ENCODE data around the gene ARHGDIB.

Gene ARHGDIB

DNA sequence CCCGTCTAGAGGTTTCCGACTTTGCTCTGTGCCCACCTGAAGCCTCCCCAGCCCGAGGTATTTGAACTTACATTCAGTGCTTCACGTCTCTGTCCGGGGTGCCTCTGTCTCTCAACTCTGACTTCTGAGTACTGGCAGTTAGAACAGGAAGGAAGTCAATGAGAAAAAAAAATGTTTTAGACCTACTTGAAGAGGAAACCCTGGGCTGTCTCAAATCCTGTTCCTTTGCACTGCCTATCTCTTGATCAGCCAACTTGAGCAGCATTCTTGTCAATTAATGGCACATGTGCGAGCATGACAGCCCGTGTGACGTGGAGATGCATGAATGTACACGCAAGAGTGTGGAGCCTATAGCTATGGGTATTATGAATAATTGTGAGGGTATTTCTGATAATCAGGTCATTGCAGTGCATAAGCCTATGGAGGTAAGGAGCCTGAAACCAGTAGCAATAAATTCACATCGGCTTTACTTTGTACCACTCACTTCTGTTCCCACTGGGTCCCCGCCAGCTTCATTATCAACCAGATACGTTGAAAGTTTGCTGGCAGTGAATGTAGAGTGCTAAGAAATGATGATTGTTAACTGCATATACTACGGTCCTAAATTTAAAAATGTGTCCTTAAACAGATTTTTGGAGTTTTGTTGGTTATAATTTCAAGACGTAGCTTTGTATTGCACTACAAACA is at the start of gene ARHGDIB:
Gene ARHGDIB (minus strand): TSS at position 136 of the 687 bp plus-strand sequence. CDS start 10,889 bp downstream, outside the sequence.
- DNase-seq = peak; percentile 68

DNA sequence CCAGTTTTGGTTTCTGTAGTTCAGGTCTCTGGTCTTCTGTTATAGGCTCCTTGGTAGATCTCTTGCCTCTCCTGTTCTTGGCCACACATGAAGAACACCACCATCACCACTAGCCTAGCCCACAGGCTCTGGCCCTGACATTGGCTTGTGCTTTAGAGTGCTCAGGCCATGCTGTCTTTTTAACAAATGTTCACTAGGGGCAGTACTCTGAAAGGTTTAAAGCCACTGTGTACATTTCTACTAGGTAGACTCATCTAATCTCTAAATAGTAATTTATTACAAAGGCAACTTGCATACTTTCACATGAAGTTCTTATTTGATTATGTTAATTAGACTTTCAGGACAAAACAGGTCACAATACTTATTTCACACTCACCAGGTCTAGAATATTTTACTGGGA is 49.8 kb upstream of the ARHGDIB start:
- DNase-seq = no peak

DNA sequence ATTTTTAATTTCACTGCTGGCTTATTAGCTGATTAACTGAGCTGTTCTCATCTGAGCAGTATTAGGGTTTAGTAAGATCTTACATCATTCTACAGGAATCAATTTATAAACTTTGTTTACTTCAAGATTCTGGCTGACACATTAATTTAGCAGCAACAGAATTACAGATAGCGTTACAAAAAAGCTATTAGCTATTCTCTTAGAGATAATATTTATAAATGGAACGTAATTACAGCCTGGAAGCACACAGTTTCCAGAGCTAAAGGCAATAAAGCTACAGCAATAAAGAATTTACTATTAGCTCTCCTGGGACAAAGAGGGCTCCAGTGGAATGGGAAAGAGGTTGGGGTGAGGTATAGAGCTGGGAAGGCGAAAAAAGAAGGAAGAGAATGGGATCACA is 46.1 kb upstream of the ARHGDIB start:
- no peak for DNase-seq

DNA sequence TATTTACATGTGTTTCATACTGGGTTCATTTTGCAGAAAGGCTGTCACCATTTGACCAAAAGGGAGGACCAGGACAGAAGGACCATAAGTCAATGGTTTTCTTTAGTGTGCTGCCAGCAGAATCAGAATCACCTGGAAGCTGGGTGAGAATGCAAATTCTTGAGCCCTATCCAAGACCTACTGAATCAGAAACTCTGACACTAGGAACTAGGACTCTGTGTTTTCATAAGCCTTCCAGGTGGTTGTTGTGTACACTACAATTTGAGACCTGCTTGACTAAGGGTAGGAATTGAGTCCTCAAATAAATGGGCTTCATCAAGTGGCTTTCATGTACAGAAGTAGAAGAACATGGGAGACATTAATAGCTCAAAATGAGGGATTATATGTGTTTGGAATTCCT is 43.7 kb upstream of the ARHGDIB start:
- no peak for DNase-seq

DNA sequence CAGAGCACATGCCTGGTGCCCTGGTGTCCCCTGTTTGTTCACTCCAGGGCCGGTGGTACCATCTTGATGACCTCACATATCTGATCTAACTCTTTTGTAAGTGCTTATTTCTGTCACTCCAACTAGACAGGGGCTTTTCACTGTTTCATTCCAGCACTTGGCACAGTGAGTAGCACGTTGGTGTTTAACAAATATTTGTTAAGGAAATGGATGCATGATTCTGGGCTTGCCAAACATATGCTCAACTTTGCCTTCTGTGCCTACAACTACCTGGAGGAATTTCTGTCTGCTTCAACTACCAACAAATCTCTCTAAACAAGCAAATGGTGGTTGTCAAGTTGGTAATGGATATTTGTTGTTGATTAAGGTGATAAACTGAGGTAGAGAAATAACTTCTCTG is 43.0 kb upstream of the ARHGDIB start:
- DNase-seq = no peak

- no peak for DNase-seq
Measured at GRCh38 chr12:15001733-15002382, 40.5 kb upstream of the ARHGDIB start.

- no peak for DNase-seq
Measured at GRCh38 chr12:15000575-15000974, 39.2 kb upstream of the ARHGDIB start.

- DNase-seq = no peak
Measured at GRCh38 chr12:14999695-15000365, 38.4 kb upstream of the ARHGDIB start.

- DNase-seq = no peak
Measured at GRCh38 chr12:14999021-14999694, 37.8 kb upstream of the ARHGDIB start.

- DNase-seq = no peak
Measured at GRCh38 chr12:14997998-14998397, 36.6 kb upstream of the ARHGDIB start.

GRCh38 chr12:14995583-14996425 is 34.4 kb upstream of the ARHGDIB start:
- no peak for DNase-seq

- DNase-seq = no peak
Measured at GRCh38 chr12:14994610-14995009, 33.2 kb upstream of the ARHGDIB start.

DNA sequence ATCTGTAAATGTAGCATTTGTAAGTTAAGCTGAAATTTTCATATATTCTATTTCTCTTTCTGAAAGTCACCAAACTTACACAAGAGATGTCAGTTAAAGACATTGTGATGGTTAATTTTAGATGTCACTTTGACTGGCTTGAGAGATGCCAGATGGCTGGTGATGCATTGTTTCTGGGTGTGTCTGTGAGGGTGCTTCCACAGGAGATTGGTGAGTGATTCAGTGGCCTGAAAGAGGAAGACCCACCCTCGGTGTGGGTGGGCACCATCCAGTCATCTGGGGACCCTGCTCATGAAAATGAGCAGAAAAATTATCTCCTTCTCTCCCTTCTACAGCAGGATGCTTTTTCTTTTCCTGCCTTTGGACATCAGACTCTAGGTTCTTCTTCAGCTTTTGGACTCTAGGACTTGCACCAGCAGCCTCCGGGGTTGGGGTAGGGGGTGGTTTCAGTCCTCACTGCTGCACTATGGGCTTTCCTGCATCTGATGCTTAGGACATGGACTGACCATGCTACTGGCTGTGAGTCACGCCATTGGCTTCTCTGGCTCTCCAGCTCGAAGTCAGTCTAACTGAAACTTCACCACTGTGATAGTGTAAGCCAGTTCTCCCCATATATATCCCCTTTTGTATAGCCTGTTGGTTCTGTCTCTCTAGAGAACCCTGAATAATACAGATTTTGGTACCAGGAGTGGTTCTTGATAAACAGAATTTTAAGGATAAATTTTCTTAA is 32.3 kb upstream of the ARHGDIB start:
- DNase-seq = no peak

DNA sequence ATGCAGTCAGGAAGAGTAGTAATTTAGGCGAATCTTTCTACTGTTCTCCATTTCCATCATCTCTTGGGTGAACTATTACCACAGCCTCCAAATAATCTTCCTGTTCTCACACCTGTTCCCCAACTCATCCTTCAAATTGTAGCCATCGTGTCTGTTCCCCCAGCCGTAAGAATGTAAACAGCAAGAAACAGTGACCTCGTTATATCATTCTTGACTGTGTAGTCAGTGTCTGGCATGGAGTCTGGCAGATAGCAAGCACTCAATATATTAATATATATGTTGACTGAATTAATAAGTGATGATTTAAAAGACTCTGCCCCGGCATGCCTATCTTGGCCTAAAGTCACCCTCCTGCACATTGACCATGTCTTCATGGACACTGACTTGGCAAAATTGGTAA is 31.7 kb upstream of the ARHGDIB start:
- DNase-seq = no peak

- DNase-seq = no peak
Measured at GRCh38 chr12:14992673-14993072, 31.3 kb upstream of the ARHGDIB start.

DNA sequence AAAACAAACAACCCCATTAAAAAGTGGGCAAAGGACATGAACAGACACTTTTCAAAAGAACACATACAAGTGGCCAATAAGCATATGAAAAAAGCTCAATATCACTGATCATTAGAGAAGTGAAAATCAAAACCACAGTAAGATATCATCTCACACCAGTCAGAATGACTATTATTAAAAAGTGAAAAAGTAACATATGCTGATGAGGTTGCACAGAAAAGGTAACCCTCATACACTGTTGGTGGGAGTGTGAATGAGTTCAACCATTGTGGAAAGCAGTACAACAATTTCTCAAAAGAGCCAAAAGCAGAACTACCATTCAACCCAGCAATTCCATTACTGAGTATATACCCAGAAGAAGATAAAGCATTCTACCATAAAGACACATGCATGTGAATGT is 29.7 kb upstream of the ARHGDIB start:
- DNase-seq = no peak

DNA sequence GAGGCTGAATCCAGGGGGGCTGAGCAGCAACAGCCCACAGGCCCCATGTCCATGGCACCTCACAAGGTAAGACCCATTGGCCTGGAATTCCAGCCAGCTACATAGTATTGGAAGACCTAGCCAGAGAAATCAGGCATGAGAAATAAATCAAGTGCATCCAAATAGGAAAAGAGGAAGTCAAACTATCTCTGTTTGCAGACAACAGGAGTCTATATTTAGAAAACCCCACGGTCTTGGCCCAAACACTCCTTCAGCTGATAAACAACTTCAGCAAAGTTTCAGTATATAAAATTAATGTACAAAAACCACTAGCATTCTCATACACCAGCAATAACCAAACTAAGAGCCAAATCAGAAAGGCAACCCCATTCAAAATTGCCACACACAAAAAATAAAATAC is 28.4 kb upstream of the ARHGDIB start:
- DNase-seq = no peak

- DNase-seq = no peak
Measured at GRCh38 chr12:14988035-14988434, 26.6 kb upstream of the ARHGDIB start.

DNA sequence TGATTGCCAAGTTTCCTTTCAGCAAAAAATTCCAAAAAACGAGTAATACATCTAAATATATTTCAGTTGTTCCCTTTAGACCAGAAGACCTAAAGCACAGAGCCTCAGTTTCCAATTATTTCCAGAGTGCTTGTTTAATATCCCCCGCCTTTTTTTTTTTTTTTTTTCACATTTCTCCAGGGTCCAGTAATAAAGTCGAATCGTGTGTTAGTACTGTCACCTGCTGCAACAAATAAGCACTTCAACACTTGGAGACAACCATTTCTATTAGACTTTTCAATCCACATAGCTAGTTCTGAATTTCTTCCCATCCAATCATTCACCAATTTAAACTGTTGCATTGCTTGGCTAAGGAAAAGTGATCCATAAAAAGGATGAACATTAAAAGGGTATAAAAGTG is 25.0 kb upstream of the ARHGDIB start:
- DNase-seq = no peak

GRCh38 chr12:14984766-14985285 is 23.4 kb upstream of the ARHGDIB start:
- DNase-seq = no peak

- no peak for DNase-seq
Measured at GRCh38 chr12:14984036-14984435, 22.6 kb upstream of the ARHGDIB start.

GRCh38 chr12:14982991-14983390 is 21.6 kb upstream of the ARHGDIB start:
- DNase-seq = no peak

Data from activated gamma-delta T cell treated with Interleukin-2 at 50 U/mL for 16 hours (primary cell).